HPDE6-E6E7 (cell line): ENCODE data around the gene NT5C3A.

Experiments used
- DNase-seq: peaks from one replicate; pipeline ENCODE4 v3.0.0; 2011; ENCODE audit warnings: missing footprints; ENCODE audit errors: extremely low spot score

NT5C3A gene

DNA sequence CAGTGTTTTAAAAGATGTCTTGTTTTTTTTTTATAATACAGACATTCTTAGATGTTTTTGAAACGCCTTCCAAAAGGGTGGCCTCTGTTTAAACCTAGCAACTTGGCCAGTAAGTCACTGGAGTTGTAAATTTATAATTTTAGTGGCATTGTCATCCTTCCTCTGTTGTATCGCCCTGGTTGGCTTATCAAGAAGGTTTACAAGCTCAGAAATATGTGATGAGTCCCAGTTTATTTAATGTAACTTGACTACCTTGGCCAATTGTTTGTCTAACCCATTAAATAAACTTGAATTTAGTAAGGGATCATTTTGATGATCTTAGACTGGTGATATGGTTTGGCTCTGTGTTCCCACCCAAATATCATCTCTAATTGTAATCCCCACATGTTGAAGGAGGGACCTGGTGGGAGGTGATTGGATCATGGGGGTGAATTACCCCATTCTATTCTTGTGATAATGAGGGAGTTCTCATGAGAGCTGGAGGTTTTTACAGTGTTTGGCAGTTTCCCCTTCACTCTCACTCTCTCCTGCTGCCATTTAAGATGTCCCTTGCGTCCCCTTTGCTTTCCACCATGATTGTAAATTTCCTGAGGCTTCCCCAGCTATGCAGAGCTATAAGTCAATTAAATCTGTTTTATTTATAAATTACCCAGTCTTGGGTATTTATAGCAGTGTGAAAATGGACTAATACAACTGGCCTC is 13.4 kb upstream of the NT5C3A start:
- DNase-seq = no peak

DNA sequence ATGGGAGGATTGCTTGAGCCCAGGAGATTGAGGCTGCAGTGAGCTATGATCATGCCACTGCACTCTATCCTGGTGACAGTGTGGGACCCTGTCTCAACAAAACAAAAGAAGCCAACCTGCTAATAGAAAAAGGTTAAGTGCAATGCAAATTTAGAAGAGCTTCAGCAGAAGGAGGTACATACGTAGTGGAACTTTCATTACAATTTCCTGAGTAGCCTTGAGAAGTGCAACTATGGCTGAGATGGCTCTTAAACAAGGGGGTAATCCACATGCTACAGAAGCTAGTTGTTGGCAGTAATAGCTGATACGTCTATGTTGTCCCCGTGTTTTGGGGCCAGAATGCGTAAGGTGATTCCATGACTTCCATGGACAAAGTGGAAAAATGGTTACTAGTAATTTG is 10.7 kb upstream of the NT5C3A start:
- no peak for DNase-seq

DNA sequence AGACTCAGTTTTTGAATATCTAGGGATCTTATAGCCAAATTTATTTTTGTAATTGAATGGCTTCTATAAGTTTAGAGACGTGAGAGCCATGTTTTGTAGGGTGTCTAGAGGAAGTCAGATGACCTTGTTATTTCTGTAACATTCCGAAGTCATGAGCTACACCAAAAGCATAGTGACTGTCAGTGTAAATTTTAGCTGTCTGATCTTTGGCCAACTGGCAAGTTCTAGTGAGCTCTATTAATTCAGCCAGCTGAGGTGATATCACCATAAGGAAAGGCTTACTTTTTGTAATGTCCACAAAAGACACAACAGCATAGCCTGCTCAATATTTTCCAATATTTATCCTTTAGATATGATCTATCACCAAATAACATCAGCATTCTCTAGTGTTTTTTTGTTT is 9.9 kb upstream of the NT5C3A start:
- no peak for DNase-seq

DNA sequence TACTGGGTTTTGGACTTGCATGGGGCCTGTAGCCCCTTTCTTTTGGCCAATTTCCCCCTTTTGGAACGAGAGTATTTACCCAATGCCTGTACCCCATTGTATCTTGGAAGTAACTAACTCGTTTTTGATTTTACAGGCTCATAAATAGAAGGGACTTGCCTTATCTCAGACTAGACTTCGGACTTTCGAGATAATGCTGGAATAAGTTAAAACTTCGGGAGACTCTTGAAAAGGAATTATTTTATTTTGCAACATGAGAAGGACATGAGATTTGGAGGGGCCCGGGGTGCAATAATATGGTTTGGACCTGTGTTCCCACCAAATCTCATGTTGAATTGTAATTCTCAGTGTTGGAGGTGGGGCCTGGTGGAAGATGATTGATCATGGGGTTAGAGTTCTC is 8.3 kb upstream of the NT5C3A start:
- no peak for DNase-seq

DNA sequence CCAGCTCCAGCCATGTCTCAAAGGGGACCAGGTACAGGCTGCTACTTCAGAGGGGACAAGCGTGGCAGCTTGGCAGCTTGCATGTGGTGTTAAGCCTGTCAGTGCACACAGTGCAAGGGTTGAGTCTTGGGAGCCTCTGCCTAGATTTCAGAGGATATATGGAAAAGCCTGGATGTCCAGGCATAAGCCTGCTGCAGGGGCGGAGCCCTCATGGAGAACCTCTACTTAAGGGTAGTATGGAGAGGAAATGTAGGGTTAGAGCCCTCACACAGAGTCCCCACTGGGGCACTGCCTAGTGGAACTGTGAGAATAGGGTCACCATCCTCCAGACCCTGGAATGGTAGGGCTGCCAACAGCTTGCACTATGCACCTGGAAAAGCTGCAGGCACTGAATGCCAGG is 7.7 kb upstream of the NT5C3A start:
- no peak for DNase-seq

DNA sequence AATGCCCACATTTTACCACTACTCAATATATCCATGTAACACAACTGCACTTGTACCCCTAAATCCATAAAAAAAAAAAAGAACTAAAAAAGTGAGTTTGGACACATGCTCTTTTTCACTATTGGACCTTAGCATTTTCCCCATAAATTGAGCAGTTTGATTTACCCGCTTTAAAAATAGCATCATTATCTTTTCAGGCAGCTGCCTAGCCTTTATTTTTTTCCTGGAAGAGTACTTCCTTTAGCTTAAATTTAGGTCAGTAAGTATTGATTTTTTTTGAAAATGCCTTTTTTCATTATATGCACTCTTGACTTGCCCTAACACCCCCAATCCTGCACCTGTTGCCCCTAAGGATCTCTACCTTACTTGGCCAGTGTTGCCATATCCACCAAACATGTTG is 5.3 kb upstream of the NT5C3A start:
- DNase-seq = no peak

DNA sequence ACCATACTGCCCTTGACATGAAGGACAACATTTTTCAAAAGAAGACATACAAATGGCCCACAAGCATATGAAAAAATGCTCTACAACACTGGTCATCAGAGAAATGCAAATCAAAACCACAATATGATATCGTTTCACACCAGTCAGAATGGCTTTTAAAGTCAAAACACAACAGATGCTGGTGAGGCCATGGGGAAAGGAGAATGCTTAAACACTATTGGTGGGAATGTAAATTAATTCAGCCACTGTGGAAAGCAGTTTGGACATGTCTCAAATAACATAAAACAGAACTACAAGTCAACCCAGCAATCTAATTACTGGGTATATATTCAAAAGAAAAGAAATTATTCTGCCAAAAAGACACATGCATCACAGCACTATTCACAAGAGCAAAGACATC is 4.2 kb upstream of the NT5C3A start:
- no peak for DNase-seq

DNA sequence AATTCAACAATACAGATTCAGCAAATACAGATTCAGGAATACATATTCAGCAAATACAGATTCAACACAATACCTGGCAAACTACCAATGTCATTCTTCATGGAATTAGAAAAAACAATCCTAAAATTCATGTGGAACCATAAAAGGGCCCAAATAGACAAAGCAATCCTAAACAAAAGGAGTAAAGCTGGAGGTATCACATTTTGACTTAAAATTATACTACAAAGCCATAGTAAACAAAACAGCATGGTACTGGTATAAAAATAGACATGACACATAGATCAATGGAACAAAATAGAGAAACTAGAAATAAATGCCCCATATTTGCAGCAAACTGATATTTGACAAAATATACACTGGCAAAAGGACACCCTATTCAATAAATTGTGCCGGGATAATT is 3.4 kb upstream of the NT5C3A start:
- no peak for DNase-seq

DNA sequence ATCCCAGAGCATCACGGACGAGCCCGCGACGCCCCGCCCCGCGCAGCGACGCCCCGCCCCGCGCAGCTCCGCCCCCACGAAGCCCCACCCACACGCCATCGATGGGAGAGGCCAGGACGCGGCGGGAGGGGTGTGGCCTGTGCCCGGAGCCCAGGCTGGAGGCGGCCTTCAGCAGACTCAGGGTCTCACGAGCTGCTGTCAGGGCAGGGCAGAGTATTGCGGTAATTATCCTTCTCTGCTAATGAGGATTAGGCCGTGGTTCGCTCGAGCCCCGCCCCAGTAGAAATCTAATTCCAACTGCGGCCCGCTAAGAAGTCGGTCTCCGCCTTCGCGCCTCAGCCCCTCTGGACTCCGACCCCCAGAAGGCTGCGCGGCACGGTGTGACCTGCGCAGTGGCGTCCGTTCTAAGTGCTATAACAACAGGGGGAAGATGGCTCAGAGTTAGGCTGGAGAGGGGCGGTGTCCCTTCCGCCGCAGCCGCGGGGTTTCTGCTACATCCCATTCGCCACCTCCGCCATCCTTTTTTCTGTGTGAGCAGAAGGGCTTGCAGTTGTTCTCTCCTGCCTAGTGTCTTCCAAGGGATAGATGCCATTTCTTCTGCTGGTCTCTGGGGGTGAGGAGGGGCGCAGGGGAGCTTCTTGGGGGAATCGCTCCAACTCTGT is 337 bp upstream of the NT5C3A start:
- peak; percentile 95 for DNase-seq

DNA sequence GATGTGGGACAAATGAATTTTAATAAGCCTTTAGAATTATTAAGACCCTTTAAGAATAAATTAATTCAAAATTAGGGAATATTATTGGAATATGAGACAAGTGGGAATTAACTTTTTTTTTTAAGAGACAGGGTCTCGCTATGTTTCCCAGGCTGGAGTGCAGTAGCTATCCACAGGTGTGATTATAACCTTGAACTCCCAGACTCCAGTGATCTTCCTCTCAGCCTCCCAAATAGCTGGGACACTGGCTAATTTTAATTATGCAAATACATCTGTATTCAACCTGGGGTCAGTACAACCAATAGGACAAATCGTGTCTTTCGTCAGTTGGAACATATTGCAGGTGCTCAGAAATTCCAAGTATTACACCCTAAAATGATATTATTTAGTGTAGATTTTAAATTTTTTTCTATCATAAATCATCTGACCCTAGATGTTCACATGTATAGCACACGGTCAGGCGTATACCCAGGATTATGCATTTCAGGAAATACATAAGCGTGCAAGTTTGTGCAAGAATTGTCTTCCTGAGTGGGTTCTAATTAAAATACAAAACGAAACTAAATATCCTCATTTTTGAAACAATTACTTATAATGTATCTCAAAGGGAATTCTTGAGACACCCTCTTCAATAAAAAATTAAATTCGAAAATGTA is 1.2 kb downstream of the NT5C3A start:
- DNase-seq = no peak

DNA sequence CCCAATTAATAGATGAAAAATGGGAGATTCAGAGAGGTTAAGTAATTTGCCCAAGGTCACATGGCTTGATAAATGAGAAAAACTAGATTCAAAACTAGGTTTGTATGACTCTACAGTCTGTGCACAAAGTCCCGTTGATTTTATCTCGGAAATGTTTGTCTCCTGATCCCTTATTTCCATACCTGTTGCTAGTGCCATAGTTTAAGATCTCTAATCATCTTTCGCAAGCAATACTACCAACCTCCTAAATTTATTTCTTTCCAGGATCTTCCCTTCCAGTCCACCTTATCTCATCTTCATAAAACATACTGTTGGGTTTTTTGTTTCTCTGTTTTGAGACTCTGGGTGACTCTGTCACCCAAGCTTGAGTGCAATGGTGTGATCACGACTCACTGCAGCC is 2.9 kb downstream of the NT5C3A start:
- no peak for DNase-seq

DNA sequence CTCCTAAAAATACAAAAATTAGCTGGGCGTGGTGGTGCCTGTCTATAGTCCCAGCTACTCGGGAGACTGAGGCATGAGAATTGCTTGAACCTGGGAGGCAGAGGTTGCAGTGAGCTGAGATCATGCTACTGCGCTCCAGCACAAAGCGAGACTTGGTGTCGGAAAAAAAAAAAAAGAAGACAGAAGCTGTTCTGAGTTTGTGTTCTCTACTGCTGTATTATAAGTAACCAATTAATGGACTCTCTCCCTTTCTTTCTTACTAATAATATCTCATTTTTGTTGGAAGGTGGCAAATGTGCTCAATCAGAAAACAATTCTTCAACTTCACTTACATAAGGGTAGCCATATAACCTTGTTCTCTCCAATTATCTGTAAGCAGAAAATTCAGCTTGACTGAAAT is 7.4 kb downstream of the NT5C3A start:
- DNase-seq = no peak

DNA sequence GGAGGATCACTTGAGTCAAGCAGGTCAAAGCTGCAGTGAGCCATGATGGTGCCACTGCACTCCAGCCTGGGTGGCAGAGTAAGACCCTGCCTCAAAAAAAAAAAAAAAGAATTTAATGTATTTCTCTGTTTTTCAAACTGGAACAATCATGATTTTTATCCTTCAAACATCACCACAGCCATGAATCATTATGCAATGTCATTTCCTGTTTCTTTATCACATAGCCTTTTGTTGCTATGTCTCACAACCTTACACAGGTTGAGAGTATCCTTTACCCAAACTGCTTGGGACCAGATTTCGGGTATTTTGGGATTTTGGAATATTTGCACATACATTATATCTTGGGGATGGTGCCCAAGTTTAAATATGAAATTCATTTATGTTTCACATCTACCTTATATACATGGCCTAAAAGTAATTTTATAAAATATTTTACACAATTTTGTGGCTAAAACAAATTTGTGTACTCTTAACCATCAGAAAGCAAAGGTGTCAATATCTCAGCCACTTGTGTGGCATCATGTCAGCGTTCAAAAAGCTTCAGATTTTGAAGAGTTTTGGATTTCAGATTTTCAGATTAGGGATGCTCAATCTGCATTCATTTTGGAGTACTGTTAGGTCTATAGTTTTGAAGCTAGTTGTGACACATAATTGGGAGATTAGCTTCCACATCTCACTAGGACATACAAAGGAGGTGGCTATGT is 8.2 kb downstream of the NT5C3A start:
- no peak for DNase-seq

DNA sequence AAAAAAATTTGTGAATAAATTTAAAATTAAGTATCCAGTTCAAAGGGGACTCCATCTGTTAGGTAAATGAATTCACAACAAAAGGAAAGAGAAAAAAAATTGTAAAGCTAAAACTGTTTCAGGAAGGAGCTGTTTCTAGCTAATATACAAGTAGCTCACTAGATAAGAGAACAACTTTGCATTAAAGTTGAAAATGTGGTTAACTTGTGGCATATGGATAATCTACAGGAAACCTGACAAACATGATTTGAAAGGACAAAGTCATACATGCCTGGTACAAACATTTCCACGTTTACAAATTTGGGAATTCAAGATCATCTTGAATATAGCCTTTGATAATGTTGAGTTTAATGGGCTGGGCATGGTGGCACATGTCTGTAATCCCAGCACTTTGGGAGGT is 8.9 kb downstream of the NT5C3A start:
- DNase-seq = no peak

DNA sequence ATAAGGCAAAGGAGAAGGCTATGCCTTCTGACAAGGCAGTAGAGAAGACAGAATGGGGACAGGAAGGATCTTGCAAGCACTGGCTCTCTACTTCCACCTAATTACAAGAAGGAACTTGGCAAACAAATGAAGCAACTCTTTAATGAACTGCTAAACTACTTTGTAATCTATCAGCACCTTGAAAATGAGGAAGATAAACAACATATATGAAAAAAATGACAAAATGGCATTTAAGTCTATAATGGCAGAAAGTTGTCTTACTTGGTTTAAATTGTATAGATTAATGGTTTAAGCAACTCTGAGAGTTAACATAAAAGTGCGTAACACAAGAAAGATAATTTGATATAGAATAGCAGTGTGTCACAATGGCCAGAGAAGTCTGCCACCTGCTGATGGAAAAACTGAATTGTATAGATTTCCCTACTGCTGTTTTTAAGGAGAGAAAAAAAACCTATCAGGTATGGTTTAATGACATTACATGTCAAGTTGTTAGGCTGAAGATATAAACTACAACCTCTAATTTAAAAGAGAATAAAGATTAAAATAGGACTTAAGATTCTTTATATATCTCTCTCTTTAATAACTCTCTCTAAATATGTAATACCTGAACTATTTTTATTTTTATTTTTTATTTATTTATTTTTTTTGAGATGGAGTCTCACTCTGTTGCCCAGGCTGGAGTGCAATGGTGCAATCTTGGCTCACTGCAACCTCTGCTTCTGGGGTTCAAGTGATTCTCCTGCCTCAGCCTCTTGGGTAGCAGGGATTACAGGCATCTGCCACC is 11.8 kb downstream of the NT5C3A start:
- DNase-seq = no peak

DNA sequence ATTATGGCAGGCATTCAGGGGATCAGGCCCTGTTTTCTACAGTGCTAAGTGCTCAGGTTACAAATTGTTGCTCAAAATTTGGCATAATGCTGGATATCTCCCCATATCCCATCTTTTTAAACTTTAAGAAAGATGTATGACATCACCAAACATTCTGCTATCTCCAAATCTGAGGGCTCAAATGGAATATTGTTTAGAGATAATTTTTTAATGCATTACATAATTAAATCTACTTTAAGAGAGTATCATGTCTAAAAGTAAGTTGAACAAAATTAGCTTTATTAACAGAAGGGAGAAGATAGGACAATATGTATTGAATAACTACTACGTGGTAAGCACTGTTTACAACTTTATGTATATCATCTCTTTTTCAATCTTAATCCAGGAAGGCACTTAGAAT is 13.9 kb downstream of the NT5C3A start:
- no peak for DNase-seq

DNA sequence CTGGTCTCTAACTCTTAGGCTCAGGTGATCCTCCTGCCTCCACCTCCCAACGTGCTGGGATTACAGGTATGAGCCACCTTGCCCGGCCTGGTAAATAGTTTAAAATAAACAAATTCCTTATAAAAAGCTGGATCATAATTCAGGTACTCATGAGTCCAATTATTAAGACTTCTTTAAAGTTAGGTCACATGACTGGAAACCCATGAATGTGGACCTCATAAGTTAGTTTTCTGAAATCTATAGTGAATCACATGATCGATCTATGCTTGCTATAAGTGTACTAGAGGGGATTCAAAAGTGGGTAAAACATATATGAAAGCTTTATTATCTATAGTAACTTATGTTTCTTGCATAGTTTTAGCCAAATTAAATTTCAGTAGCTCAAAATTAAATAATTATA is 14.3 kb downstream of the NT5C3A start:
- no peak for DNase-seq

DNA sequence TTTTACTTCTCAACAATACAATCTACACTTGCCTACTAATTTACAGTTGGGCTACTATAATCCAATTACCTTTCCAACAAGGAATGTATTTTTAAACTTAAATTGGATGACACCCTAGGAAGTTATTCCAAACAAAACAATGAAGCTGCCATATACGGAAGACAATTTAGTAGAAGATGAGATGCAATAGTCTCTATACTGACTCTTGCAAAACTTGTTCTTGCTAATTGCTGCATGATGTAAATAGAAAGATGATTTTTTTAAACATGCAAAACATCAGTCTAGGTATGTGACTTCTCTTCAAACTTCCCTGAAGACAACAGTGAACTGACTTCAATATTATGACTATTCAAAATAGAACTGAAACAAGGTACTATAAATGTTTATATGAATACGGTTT is 17.6 kb downstream of the NT5C3A start:
- no peak for DNase-seq

DNA sequence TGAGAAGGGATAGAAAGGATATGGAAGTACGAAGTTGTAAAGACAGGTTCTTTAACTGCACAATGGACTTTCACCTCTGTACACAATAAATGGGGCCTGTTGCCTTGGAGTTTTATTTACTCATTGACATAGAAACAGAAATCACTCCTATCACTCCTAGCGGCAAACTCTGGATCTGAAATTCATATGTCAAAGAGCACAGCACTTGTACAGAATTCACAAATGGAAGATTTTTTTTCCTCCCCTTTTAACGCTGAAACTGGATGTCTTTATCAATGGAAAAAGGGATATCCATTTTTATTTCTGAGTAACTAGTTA is 18.2 kb downstream of the NT5C3A start:
- DNase-seq = no peak

DNA sequence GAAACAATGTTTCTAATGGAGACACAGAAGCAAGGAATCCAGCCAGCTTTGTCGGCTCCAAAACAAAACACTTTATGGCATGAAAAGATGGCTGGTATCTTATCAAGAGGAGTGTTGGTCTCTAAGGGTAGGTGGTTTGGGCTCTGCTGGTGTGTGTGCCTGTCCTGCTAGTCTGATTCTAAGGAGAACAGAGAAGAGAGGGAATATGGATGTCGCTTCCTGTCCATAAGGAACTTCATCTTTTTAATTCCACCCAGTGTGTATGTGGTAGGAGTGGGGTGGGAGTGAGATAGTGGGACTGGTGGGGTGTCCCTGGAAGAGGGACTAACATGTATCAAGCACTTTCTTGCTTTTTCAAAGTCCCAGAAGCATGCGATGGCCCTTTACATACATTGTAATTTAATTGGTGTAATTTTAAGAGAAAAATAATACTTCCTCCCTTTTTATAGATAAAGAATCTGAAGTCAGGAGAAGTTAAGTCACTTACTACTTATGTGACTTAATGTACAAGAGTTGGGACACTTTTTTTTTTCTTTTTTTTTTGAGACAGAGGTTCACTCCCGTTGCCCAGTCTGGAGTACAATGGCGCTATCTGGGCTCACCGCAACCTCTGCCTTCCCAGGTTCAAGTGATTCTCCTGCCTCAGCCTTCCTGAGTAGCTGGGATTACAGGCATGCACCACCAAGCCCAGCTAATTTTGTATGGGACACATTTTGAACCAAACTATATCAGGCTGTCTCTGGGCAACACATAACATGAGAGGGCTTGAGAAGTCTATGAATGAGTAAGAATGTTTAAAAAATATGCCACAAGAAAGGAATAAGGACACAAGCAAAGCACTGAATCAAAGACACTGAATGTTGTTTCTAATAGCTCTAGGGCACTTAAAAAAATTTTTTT is 18.8 kb downstream of the NT5C3A start:
- no peak for DNase-seq
